IPS DF 4.7 (cell line): ENCODE results near the gene ARID3A.
"Not testable (repeated sequence)": the region's sequence is repeated elsewhere in the genome, so short reads cannot be mapped to it uniquely, and the experiment has no call there.

Experiments
- DNase-seq: peaks from one replicate; pipeline ENCODE4 v3.0.0-alpha.2; 2013; ENCODE audit warnings: low spot score; ENCODE audit errors: extremely low read depth

Gene ARID3A

GRCh38 chr19:1015782-1016646 is 90.2 kb downstream of the ARID3A start:
- DNase-seq = no peak

- DNase-seq = no peak
Measured at GRCh38 chr19:1016647-1017114, 90.8 kb downstream of the ARID3A start.

GRCh38 chr19:1017115-1017905 is 91.5 kb downstream of the ARID3A start:
- no peak for DNase-seq

GRCh38 chr19:1017906-1018305 is 92.1 kb downstream of the ARID3A start:
- no peak for DNase-seq

DNA sequence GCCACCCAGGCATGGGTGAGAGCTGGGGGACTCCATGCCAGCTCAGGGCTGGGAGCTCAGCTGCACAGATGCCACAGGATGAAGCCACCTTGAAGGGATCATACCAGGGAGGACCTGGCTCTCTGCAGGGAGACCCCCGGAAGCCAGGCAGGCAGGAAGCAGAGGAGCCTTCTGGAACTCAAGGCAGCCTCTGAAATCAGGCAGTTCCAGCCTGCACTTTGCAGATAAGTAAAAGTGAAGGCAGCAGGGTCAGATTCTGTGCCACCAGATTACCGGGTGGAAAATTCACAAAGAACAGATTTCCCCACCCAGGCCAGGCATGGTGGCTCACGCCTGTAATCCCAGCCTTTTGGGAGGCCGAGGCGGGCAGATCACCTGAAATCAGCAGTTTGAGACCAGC is 92.6 kb downstream of the ARID3A start:
- no peak for DNase-seq

DNA sequence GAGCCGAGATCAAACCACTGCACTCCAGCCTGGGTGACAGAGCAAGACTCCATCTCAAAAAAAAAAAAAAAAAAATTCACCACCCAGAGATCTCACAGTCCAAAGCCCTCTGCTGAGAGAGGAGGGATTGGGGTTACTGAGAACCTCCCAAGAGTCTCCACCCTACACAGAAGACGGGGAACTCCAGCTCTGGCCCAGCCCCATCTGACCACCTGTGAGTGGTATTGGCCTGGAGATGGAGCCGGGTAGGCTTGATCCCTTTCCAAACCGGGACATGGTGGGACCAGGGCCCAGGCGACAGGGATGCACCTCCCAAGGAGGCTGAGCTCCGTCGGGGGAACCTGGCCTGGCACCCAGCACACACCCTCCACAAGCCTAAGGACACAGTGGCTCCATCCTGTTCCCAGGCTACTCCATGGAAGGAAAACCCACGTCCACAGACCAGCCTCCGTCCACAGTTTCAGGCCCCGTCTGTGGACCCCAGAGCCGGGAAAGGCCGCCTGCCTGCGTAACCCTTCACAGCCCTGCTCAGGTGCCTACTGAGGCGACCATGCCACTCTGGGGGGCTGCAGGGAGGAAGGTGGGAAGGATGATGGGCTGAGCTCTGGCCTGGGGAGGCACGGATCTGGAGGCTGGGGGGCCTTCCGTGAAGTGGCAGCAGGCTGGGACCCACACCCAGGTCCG is 93.2 kb downstream of the ARID3A start:
- DNase-seq = no peak

GRCh38 chr19:1019616-1019961 is 93.8 kb downstream of the ARID3A start:
- no peak for DNase-seq

DNA sequence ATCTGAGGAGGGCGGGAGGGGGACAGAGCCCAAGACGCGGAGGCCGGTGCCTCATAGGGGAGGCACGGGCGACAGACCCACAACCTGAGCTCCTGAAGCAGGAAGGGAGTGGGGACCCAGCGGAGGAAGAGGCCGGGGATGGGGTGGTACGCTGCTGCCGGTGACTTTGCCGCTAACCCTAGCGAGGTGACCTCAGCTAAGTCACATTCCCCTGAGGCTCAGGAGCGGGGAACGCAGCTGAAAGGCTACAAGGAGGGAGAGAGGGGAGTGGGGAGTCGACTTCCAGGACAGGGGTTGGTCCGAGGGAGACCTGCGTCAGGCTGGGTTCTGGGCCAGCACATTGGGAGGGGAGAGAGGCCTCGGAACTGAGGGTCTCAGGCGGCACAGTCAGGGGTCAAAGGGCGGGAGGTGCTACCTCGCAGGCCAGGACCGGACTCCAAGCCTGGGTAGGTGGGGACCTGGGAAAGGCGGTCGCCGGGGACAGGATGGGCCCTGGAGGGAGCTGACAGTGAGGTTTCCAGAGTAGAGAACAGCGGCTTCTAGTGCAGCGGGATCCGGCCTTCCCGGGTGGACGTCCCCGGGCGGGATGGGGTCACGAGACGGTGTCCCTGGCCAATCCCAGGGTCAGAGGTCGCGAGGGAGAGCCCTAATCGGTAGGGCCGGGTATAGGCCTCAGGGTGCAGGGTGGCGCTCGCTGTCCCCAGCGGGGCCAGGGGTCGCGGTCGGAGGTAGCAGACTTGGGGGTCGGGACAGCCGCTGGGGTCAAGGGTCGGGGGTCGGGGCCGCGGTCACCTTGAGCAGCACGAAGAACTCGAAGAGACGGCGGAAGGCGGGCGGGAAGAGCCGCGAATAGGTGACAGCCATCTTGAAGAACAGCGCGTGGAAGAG is 94.4 kb downstream of the ARID3A start:
- DNase-seq = no peak

- DNase-seq = no peak
Measured at GRCh38 chr19:1020868-1021425, 95.1 kb downstream of the ARID3A start, which contains the start of gene TMEM259. Gene TMEM259, minus strand, starts transcription at chr19:1021123. Its CDS starts 127 bp downstream, at chr19:1020996.

DNA sequence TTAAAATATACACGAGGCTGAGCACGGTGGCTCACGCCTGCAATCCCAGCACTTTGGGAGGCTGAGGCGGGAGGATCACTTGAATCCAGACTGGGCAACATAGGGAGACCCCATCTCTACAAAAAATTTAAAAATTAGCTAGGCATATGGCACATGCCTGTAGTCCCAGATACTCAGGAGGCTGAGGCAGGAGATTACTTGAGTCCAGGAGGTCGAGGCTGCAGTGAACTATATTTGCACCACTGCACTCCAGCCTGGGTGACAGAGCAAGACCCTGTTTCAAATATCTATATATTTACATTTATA is 98.0 kb downstream of the ARID3A start:
- DNase-seq = not testable (repeated sequence)

GRCh38 chr19:1025080-1025479 is 99.2 kb downstream of the ARID3A start:
- not testable (repeated sequence) for DNase-seq
